Measurements from ENCODE around the gene AGFG2.
"Not testable (repeated sequence)": the region's sequence is repeated elsewhere in the genome, so short reads cannot be mapped to it uniquely, and the experiment has no call there.

Gene AGFG2

GRCh38 chr7:100538654-100539435, at the start of gene AGFG2:
Gene AGFG2, plus strand, starts transcription at chr7:100539203. Its CDS starts 144 bp downstream, at chr7:100539347.
- Mint-ChIP-seq H3K4me1 (ENCODE audit: low read depth) (peaks cover 50% of the 10 kb centered on the region), H3K27me3 (no peaks in the 10 kb centered on the region)
- intact Hi-C loops (cut with micrococcal nuclease) = loop anchor here (1.0 kb wide), 1 partner anchor 17 kb away; no protein-coding TSS in a partner anchor

GRCh38 chr7:100489824-100490223, 49.2 kb upstream of the AGFG2 start:
- intact Hi-C loops (cut with micrococcal nuclease) = no loop called here
- Mint-ChIP-seq H3K4me3 (no peak overlapping the region), H3K27me3 (peaks cover 62% of the 10 kb centered on the region), H3K4me1 (ENCODE audit: low read depth) (peaks cover 29% of the 10 kb centered on the region), H3K27ac (peak overlapping the region; percentile 37), H3K36me3 (ENCODE audit: low read depth) (no peaks in the 10 kb centered on the region), H3K9me3 (no peaks in the 10 kb centered on the region)

More at GRCh38 chr7:100538654-100539435, at the start of gene AGFG2:
- Mint-ChIP-seq H3K36me3 (ENCODE audit: low read depth) (peaks cover 7% of the 10 kb centered on the region), H3K27ac (peak within 1 kb of the TSS; percentile 82), H3K4me3 (peak within 1 kb of the TSS; percentile 95), H3K9me3 (no peaks in the 10 kb centered on the region)

GRCh38 chr7:100490483-100491191, 48.4 kb upstream of the AGFG2 start:
- Mint-ChIP-seq H3K9me3 (no peaks in the 10 kb centered on the region), H3K4me3 (no peak overlapping the region), H3K27ac (no peak overlapping the region), H3K4me1 (ENCODE audit: low read depth) (peaks cover 29% of the 10 kb centered on the region), H3K27me3 (peaks cover 70% of the 10 kb centered on the region), H3K36me3 (ENCODE audit: low read depth) (no peaks in the 10 kb centered on the region)
- intact Hi-C loops (cut with micrococcal nuclease) = no loop called here

- H3K36me3 Mint-ChIP-seq (ENCODE audit: low read depth) = no peaks in the 10 kb centered on the region
- H3K4me3 Mint-ChIP-seq = no peak overlapping the region
- H3K27ac Mint-ChIP-seq = no peak overlapping the region
- H3K27me3 Mint-ChIP-seq = peaks cover 71% of the 10 kb centered on the region
- peaks cover 29% of the 10 kb centered on the region for H3K4me1 Mint-ChIP-seq (ENCODE audit: low read depth)
- no peaks in the 10 kb centered on the region for H3K9me3 Mint-ChIP-seq
- intact Hi-C loops (cut with micrococcal nuclease) = no loop called here
Measured at GRCh38 chr7:100491192-100491578, 47.8 kb upstream of the AGFG2 start.

DNA sequence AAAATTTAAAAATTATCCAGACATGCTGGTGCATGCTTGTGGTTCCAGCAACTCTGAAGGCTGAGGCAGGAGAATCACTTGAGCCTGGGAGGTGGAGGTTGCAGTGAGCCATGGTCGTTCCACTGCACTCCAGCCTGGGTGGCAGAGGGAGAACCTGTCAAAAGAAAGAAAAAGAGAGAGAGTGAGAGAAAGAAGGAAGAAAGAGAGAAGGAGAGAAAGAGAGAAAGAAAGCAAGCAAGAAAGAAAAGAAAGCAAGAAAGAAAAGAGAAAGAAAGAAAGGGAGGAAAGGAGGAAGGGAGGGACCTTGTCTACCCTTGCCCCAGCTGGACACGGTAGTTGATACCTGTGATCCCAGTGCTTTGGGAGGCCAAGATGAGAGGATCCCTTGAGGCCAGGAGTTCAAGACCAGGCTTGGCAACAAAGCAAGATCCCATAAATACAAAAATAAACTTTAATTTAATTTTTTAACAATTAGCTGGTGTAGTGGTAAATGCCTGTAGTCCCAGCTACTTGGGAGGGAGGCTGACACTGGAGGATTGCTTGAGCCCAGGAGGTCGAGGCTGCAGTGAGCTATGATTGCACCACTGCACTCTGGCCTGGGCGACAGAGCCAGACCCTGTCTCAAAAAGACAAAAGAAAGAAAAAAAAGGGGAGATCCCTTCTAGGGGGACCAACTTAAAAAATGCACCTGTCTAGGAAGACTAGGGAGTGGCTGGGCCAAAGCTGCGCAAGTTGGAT, 46.1 kb upstream of the AGFG2 start:
- Mint-ChIP-seq H3K4me3 (peak overlapping the region; percentile 43), H3K36me3 (ENCODE audit: low read depth) (no peaks in the 10 kb centered on the region), H3K27me3 (peaks cover 80% of the 10 kb centered on the region), H3K4me1 (ENCODE audit: low read depth) (peaks cover 24% of the 10 kb centered on the region), H3K9me3 (no peaks in the 10 kb centered on the region), H3K27ac (no peak overlapping the region)
- intact Hi-C loops (cut with micrococcal nuclease) = no loop called here

DNA sequence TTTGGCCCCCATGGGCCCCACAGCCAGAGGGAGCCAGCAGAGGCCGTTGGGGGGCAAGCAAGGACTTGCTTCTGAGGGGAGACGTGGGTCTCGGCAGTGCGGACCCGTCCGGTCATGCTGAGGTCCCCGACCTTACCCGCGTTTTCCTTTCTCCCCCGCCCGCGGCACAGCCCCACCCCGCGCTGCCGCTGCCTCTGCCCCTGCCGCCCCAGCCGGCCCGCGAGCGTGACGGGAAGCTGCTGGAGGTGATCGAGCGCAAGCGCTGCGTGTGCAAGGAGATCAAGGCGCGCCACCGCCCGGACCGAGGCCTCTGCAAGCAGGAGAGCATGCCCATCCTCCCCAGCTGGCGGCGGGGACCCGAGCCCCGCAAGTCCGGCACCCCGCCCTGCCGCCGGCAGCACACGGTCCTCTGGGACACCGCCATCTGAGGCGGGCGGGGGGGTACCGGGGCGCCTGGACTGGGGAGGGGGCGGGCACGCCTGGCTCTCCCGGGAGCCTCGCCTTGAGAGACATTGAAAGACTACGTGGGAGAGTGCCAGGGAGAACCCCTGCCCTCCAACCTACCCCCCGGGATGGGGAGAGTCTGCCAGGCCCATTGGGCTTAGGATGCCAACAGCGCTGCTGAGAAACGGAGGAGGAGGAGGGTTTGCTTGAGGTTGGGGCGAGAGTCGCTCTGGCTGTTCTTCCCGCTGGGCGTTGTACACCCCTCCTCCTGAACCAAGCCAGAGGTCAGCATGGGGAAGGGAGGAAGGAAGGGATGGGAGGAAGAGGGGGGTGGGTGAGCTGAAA, 45.3 kb upstream of the AGFG2 start:
- H3K4me3 Mint-ChIP-seq = peak overlapping the region; percentile 43
- H3K36me3 Mint-ChIP-seq (ENCODE audit: low read depth) = no peaks in the 10 kb centered on the region
- peaks cover 80% of the 10 kb centered on the region for H3K27me3 Mint-ChIP-seq
- H3K27ac Mint-ChIP-seq = no peak overlapping the region
- intact Hi-C loops (cut with micrococcal nuclease) = no loop called here
- no peaks in the 10 kb centered on the region for H3K9me3 Mint-ChIP-seq
- H3K4me1 Mint-ChIP-seq (ENCODE audit: low read depth) = peaks cover 24% of the 10 kb centered on the region

GRCh38 chr7:100496509-100496908, 42.5 kb upstream of the AGFG2 start:
- Mint-ChIP-seq H3K36me3 (ENCODE audit: low read depth) (no peaks in the 10 kb centered on the region), H3K27ac (no peak overlapping the region), H3K4me3 (no peak overlapping the region), H3K27me3 (peaks cover 62% of the 10 kb centered on the region), H3K4me1 (ENCODE audit: low read depth) (peaks cover 18% of the 10 kb centered on the region), H3K9me3 (no peaks in the 10 kb centered on the region)
- intact Hi-C loops (cut with micrococcal nuclease) = no loop called here

DNA sequence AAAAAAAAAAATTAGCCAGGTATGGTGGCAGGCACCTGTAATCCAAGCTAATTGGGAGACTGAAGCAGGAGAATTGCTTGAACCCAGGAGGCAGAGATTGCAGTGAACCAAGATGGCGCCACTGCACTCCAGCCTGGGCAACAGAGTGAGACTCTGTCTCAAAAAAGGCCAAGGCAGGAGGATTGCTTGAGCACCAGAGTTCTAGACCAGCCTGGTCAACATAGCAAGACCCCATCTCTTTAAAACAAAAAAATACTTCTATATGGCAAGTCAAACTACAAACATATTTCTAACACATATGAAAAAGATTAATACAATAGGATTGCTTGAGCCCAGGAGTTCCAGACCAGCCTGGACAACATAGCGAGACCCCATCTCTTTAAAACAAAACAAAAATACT, 38.3 kb upstream of the AGFG2 start:
- intact Hi-C loops (cut with micrococcal nuclease); H3K4me1 Mint-ChIP-seq (ENCODE audit: low read depth); H3K36me3 Mint-ChIP-seq (ENCODE audit: low read depth); H3K27ac Mint-ChIP-seq; H3K9me3 Mint-ChIP-seq; H3K4me3 Mint-ChIP-seq: not testable (repeated sequence)
- H3K27me3 Mint-ChIP-seq = peaks cover 39% of the 10 kb centered on the region

DNA sequence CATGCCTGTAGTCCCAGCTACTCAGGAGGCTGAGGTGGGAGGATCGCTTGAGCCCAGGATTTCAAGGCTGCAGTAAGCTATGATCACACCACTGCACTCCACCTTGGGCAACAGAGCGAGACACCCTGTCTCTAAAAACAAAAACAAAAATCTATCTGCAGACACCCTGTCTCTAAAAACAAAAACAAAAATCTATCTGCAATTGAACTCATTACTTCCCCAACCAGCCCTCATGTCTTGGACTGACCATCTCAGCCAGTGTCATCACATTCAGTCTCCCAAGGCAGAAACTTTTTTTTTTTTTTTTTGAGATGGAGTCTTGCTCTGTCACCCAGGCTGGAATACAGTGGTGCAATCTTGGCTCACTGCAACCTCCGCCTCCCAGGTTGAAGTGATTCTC, 35.0 kb upstream of the AGFG2 start:
- H3K9me3 Mint-ChIP-seq; H3K36me3 Mint-ChIP-seq (ENCODE audit: low read depth); H3K4me1 Mint-ChIP-seq (ENCODE audit: low read depth); H3K4me3 Mint-ChIP-seq; intact Hi-C loops (cut with micrococcal nuclease); H3K27ac Mint-ChIP-seq: not testable (repeated sequence)
- H3K27me3 Mint-ChIP-seq = peaks cover 30% of the 10 kb centered on the region

- H3K4me1 Mint-ChIP-seq (ENCODE audit: low read depth) = peaks cover 13% of the 10 kb centered on the region
- no peak overlapping the region for H3K4me3 Mint-ChIP-seq
- peaks cover 30% of the 10 kb centered on the region for H3K27me3 Mint-ChIP-seq
- intact Hi-C loops (cut with micrococcal nuclease) = no loop called here
- no peak overlapping the region for H3K27ac Mint-ChIP-seq
- no peaks in the 10 kb centered on the region for H3K36me3 Mint-ChIP-seq (ENCODE audit: low read depth)
- H3K9me3 Mint-ChIP-seq = no peaks in the 10 kb centered on the region
Measured at GRCh38 chr7:100504887-100505611, 34.0 kb upstream of the AGFG2 start.

- Mint-ChIP-seq H3K36me3 (ENCODE audit: low read depth) (no peaks in the 10 kb centered on the region), H3K4me3 (no peak overlapping the region), H3K27ac (no peak overlapping the region), H3K4me1 (ENCODE audit: low read depth) (peaks cover 13% of the 10 kb centered on the region), H3K9me3 (no peaks in the 10 kb centered on the region), H3K27me3 (peaks cover 29% of the 10 kb centered on the region)
- intact Hi-C loops (cut with micrococcal nuclease) = no loop called here
Measured at GRCh38 chr7:100506356-100506923, 32.6 kb upstream of the AGFG2 start.

DNA sequence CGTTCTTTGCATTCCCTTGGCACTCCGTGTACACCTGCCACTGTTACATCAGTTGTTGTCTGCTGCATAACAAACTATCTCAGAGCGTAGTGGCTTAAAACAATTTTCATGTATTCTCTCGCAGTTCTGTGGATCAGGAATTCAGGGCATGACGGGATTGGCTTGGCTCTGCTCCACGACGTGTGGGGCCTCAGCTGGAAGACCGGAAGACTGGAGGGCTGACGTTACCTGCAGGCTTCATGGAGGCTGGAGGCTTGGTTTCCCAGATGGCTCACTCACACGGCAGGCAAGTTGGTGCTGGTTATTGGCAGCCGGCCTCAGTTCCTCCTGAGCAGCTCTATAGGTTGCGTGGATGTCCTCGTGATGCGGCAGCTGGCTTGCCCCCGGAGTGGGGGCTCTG, 29.8 kb upstream of the AGFG2 start:
- Mint-ChIP-seq H3K4me3 (no peak overlapping the region), H3K27ac (no peak overlapping the region), H3K4me1 (ENCODE audit: low read depth) (peaks cover 23% of the 10 kb centered on the region), H3K36me3 (ENCODE audit: low read depth) (no peaks in the 10 kb centered on the region), H3K9me3 (no peaks in the 10 kb centered on the region), H3K27me3 (peaks cover 14% of the 10 kb centered on the region)
- intact Hi-C loops (cut with micrococcal nuclease) = no loop called here

Data from dendritic cell treated with granulocyte-macrophage colony-stimulating factor and Interleukin-4, amounts not matched to agents 40 ng/mL and 50 ng/mL, for 4 days (primary cell).